HL-60/S4 treated with retinoic acid at 250 ng/mL for 4 days and 3 days (cell line): ENCODE data around the gene MYO7B.
"Not testable (repeated sequence)": the region's sequence is repeated elsewhere in the genome, so short reads cannot be mapped to it uniquely, and the experiment has no call there.

Experiments used
- in situ Hi-C: fragments of 300-500 bp; cut with MboI; formaldehyde crosslinking; loops from 2 replicates; pipeline ENCODE4 v1.7.0; 2022; ENCODE audit warnings: low sequenced_read_pairs

MYO7B gene

DNA sequence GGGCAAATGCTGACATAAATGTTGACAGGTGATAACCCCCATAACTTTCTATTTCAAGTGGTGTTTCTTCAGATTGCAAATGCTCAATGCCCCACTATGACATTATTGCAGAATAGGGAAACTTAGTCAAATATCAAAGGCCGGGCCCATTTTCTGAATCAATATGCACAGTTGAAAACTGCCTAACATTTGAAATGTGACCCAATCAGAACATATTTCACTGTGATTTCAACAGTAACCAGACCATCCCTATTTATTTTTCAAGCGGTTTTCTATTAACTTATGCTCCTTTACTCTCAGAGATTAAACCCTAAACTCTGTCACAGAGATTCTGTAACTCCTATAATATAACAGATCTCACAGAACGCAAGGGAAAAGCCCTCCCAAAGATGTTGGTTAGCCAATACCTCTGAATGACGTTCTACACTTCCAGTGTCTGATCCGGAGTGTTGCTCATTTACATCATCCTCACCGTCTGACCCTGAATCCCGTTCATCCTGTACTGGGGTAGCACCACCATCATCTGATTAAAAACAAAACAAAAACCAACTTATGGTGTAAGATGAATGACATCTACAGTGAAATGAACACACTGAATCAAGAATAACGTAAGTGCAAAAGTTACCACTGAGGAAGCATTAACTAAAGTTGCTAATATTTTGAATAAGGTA is 12.1 kb upstream of the MYO7B start:
- in situ Hi-C loops = no loop called here

DNA sequence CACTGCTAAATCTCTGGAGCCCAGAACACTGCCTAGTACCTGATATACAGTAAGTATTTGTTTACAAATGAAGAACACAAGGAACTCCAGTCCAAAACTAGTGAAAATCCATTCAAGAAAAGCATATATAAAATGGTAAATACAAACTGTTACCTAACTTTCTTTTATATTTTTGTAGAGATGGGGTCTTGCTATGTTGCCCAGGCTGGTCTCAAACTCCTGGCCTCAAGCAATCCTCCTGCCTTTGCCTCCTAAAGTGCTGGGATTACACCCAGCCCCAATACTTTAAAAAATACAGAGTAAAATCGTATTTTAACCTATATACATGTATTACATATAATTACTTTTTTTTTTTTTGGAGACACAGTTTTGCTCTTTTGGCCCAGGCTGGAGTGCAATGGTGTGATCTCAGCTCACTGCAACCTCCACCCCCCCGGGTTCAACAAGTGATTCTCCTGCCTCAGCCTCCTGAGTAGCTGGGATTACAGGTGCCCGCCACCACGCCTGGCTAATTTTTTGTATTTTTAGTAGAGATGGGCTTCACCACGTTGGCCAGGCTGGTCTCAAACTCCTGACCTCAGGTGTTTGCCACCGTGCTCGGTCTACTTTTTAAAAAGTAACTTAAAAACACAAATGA is 11.2 kb upstream of the MYO7B start:
- in situ Hi-C loops = not testable (repeated sequence)

DNA sequence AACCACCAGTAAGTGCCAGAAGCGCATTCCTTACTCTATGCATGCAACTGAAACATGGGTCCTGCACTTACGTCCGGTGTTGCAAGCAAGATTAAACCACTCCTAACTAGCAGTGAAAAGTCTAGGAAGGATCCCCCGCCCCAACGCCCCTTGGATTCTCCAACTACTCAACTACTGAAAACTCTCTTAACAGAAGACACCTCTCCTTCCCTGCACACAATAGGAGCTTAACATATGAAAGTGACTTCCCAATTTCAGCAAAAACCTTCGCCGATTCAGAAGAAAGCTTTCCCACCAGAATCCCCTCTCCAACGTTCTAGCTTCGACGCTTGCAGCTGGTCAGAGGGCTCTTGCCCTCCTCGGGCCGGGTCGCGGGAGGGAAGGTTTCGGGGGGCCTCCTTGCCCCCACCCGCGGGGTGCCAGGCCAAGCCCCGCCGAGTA is 9.8 kb upstream of the MYO7B start:
- in situ Hi-C loops = no loop called here

DNA sequence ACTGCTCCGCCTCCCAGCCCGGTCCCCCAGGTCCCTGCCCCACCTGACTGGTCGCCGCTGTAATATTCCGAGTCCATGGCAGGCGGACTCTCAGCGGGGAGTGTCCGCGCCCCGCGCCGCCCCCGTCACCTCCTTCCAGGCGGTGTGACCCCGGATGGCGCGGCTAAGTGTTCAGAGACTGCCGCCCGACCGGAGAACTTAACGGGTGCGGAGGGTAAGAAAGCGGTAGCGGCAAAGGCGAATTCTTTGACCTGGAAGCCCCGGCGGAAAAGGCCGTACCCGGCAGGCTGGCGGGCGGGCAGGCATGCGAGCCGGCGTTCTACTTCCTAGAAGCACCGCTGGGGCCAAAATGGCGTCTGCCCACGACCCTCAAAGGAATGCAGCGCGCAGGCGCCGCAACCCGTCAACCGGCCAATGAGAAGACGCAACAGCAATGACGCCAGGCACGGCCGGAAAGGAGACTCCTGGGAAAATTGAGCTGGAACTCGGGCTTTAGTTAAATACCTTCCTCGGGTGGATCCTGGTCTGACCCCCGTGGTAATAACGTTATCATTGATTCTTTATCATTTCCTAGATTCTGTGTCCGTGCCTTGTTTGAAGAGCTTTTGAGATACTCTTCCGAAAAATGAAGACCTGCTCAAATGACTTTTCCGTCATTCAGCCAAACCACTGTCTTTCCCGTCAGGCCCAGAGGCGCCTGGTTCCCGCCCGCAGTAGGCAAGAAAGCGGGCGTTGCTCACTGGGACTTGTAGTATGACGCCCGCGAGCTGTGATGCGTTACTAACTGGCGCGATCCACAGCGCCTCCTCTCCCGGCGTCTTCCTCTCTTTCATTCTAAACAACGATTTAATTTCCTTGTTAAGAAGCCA is 9.1 kb upstream of the MYO7B start, which contains the start of gene IWS1:
IWS1 (minus strand) TSS at position 358 of the 869 bp plus-strand sequence; CDS start at position 77, 281 bp downstream.
- in situ Hi-C loops = no loop called here

DNA sequence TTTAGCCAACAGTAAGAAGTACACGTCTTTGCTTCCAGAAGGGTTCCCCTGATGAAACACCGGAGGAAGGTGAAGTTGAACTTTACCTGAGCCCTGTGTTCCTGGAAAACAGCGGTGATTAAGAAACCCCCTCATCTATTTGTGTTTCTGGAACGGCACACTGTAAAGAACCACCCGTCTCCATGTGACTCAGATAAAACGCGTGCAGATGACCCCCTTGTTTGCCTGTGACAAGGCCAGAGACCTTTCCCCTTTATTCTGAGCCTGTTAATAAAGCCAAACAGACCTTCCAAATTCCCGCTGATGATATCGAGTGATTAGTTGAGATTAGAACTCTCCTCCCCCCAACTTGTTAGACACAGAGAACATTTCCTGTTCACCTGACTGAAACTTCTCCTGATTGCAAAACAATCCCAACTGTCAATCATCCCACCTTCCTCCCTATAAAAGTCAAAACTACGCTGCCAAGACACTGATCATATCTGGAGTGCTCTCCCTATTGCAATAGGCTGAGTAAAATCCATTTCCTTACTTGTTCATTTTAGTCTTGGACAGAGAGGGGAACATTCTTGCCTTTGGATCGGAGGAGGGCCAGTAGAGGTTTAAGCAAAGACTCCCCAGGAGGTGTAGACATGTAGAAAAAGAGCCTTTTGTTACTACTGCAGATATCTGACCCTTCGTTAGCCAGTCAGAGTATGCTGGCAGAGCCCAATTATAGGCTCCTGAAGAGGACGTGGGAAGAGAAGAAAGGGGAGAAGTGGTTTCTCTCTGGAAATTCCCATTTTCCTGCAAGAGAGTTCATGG is 8.3 kb upstream of the MYO7B start:
- in situ Hi-C loops = no loop called here

DNA sequence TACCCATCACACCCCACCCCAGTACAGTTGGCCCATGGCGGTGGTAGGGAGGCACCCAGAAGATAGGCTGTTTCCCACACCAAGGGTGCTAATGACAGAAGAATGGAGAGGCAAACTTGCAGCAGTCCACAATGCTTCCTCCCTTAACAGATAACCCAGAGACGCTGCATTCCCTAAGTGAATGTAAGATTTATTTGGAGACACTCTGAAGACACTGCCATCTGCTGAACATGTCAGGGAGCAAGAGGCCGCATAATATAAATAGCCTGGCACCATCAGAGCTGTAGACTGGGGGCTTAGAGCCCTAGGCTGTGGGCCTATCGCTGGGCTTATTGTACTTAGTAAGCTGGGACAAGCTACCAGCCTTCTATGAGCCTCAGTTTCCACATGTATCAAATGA is 7.0 kb upstream of the MYO7B start:
- in situ Hi-C loops = no loop called here

DNA sequence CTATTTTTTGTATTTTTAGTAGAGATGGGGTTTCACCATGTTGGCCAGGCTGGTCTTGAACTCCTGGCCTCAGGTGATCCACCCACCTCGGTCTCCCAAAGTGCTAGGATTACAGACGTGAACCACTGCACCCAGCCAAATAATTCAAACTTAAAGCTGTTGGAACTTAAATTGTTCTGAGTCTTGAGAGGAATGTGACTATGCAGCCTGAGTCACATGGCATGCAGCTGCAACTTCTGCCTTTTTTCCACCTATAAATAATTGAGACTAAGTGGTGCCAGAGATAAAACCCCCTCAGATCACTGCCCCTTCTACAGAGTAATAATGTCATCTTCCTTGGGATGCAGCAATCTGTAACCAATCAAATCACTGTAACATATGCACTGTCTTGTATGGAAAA is 6.1 kb upstream of the MYO7B start:
- in situ Hi-C loops = not testable (repeated sequence)

DNA sequence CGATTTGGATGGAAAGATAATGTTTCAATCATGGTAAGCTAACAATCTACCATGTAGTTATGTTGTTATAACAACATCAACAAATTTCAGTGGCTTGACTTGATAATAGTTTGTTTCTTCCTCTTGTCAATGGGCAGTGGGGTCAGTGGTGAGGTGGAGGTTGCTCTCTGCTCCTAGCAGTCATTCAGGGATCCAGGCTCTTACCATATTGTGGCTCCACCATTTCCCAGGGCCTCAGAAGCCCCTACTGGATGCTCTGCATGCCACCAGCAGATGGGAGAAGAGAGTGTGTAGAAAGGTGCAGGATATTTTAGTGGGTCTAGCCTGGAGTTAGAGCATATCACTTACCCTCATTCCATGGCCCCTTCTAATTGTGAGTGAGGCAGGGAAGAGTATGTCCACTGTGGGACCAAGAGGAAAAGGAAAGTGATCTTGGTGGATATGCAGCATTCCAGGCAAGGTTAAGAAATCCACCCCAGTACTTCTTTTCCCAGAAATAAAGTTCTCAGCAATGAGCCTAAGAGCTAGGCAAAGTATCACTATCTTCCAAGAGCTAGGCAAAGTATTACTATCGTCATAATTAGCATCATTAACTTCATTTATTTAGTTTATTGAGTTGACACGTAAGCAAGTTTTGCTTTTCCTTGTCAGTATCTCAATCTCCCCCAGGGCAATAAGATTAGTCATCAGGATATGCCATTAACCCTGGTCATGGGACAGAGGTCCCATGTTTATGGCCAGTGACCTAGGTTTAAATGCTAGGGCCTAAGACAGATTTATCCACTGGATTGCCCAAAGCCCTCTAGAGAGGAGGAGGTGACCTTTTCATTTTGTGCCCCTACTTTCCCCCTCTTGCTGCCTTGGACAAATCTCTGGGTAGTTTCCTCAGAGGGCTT is 5.0 kb upstream of the MYO7B start:
- in situ Hi-C loops = no loop called here

DNA sequence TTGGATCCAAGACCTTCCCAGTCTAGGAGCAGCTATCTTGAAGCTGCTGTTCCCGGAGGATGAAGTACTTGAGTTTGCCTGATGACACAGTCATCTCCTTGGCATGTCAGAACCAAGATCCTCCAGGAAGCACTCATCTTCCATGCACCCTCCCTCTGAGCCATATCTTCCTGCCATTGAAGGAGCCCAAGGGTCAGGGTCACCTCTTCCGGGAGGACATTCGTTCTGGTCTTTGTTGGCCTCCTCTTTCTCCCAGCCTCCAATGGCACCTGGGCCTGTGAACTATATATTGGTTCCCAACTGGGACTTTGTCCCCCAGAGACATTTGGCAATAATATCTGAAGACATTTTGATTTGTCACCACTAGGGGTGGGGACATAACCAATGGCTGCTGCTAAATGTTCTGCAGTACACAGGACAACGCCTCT is 4.2 kb upstream of the MYO7B start:
- in situ Hi-C loops = no loop called here

DNA sequence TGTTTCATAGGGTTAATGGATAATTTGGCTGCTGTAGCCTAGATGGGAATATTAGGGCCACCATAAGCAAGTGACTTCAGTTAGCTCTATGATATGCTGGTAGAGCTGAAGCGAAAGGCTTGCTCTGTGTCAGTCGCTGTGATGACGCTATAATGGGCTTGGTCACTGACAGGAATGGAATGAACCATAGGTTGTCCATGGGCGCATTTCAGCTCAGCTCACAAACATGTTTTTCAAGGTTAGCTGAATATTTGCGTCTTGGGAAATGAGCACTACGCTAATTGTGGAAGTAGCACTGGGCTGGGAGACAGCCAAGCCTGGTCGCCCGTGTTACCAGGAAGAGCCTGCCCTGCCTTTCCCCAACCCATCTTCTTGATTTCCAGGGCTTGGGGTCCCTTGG is 3.2 kb upstream of the MYO7B start:
- in situ Hi-C loops = no loop called here

DNA sequence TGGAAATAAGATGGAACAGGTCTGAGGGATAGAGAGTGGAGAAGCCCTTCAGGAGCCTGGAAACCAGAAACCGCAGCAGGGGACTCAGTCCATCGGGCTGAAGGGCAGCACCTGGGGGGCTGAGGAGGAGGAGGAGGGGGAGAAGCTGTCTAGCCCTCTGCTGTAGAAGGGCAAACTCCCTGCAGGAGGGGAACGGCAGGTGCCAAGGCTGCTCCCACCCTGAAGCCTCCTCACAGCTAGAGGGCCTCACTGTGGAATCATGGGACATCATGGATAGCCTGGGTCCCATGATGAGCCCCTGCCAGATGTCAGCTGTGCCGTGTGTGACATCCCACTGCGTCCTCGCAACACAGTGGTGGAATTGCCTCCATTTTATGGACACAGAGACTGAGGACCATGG is 435 bp downstream of the MYO7B start:
- in situ Hi-C loops = no loop called here

DNA sequence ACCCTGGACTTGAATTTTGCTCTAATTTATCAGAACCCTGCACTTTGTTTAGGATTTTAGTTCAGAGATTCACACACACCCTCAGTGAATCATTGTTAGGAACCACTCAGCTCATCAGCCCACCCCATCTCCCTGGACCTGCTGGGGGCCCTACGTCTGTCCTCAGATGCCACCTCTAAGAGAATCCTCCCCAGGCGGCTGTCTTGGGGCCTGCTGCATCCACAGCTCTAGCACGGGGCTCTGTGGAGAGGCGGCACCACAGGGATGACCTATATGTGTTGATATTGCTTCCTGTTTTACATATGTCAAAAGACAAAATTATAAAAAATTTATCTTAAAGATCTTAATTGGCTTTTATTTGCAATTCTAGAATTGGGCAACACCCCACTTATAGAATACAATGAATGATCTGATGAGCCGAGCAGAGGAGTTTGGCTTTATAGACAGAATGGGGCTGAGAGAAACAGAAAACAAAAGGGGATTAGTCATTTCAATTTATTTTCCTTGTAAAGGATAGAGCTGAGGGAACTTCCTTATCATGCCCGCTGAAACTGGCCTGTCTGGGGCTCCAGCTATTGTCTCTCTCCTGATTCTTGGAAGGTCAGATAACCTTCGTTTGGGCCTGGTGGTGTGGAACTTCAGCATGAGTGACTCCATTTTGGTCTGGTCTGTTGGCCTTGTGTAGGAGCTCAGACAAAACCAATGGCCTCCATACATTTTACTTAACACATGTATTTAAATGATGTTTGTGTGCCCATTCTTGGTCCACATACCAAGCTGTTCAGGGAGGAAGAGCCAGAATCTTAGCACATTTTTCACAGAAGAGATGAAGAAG is 1.4 kb downstream of the MYO7B start:
- in situ Hi-C loops = no loop called here

DNA sequence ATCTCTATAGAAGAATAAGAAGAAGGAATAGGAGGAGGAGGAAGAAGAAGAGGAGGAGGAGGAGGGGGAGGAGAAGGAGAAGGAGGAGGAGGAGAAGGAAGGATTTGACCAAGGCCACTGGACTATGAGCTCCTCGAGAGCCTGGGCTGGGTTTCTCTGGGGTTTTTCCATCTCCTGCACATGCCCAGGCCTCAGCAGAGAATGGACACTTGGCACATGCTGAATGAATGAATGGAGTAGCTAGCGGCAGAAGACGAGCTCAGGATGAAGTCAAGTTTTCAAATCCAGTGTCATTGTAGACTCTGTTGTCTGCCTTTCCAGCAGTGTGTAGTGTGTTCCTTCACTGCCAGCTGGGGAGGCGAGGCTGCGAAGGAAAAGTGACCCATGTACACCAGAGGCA is 2.2 kb downstream of the MYO7B start:
- in situ Hi-C loops = no loop called here

DNA sequence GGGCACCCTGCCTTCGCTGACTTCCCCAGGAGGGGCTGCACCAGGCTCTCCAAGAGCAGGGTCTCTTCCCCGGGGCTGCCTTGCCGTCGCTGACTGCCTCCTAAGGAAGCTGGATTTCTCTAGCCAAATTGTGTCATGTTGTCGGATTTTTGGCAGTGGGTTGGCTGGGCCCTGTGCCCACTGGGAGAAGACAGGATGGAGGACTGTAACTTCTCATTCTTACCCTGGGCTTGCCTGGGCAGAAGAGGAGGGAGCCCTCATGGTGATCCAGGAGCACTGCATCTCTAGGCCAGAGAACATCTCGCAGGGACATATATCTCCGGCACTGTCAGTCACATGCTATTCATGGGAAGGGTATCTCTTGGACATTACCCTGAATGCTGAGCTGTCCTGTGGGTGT is 6.3 kb downstream of the MYO7B start:
- in situ Hi-C loops = no loop called here

DNA sequence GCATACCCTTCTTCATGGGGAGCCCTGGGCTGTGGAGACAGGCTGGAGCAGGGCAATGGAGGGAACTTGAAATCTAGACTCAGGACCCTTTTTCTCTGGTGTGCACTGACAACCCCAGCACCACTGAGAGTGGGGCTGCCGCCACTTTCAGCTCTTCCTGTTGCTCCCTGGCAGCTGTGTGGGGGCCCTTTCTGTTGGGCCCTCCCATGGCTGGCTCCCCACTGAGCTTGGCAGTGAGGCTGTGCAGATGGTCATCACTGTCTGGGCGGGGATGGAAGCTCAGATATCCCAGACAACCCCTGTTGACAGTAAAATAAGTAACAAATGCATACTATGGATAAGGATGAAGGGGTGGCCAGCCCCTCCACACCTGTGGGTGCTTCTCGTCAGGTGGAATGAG is 6.7 kb downstream of the MYO7B start:
- in situ Hi-C loops = no loop called here

DNA sequence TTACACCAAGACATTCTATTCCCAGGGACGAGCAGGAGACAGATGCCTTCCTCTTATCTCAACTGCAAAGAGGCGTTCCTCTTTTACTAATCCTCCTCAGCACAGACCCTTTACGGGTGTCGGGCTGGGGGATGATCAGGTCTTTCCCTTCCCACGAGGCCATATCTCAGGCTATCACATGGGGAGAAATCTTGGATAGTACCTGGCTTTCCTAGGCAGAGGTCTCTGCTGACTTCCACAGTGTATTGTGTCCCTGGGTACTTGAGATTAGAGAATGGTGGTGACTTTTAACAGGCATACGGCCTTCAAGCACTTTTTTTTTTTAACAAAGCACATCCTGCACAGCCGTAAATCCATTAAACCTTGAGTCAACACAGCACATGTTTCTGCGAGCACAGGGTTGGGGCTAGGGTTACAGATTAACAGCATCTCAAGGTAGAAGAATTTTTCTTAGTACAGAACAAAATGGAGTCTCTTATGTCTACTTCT is 7.6 kb downstream of the MYO7B start:
- in situ Hi-C loops = not testable (repeated sequence)

DNA sequence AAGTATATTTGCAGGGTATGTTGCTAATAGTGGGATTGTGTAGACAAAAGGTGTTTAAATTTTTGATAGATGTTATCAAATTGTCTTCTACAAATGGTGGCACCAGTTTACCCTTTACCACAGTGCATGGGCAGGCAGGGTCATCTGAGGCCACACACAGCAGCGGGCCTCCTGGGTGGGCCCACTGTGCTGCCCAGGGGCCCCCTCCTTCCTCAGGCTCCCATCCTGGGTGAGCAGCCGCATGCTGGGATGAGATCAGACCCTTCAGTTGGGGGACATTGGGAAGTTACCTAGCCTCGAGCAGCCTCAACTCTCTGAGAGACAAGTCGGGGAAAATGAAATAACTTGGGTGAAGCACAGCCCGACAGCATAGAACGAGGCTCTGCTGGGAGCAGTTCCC is 9.7 kb downstream of the MYO7B start:
- in situ Hi-C loops = no loop called here

DNA sequence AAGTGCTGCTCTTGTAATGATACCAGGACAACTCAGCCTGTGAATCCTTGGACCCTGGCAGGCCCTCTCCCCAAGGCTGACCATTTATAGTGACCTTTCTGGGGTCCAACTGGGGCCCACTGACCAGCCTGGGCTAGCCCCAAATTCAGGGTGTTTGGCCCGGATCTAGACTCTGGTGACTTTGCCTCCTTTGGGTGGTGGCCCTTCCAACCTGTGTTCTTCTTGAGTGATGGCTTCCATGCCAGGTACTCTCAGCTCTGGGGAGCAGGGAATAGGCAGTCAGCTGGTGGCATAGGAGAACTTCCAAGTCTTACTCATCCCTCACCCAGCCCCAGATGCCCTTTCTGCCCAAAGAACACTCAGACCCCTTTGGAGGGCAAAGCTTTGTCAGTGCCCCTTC is 10.3 kb downstream of the MYO7B start:
- in situ Hi-C loops = no loop called here

DNA sequence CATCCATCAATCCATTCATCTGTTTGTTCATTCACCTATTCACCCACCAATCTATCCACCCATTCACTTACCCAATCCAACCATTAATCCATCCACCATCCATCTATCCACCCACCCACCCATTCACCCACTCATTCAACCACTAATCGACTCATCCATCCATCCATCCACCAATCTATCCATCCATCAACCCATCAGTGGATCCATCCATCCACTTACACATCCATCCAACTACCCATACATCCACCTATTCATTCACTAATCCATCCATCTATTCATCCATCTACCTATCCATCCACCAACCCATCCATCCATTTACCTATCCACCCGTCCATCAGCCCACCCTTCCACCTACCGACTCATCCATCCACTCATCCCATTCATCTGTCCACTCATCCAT is 11.3 kb downstream of the MYO7B start:
- in situ Hi-C loops = no loop called here
